ENCODE data around the gene AQP5. TPM values are rescaled to one million over a fixed set of nuclear protein-coding genes. Genes with fewer than 3 reads are reported as not detected.
A peak's percentile ranks its signal among the peaks of the same experiment; 100 is the strongest.

AQP5 gene
- polyA plus RNA-seq, 3 donors: not detected

DNA sequence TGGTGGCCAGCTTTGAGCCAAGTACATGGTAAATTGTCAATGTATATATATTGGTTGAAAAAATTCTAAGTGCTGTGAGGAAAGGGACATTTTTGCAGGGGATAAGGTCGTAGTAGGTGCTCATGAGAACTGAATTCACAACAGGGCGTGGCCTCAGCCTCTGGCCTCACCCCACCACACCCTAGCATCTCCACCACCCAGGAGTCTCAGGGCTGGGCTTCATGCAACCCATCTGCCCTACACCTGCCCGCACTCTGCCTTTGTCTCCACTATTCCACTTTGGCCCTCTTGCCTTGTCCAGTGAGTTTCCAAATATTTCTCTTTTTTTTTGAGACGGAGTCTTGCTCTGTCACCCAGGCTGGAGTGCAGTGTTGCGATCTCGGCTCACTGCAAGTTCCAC lies 33.2 kb upstream of the AQP5 start:
- WGBS (ENCODE audit: insufficient coverage): 97% methylated on average over 5 of the region's 6 CpGs
- intact Hi-C loops (cut with micrococcal nuclease): no loop called here
- Mint-ChIP-seq H3K27ac (no peak overlapping the region), H3K9me3 (no peaks in the 10 kb centered on the region), H3K36me3 (no peaks in the 10 kb centered on the region), H3K27me3 (ENCODE audit: low read depth in 3 of 3) (peaks cover 19 to 21% (median 21%) of the 10 kb centered on the region in 3 donors), H3K4me3 (no peak overlapping the region), H3K4me1 (no peaks in the 10 kb centered on the region)
- Histone ChIP-seq H3K4me3 (replicated peaks in 1 of 3; ENCODE audit: low read depth in 2 of 3, low read length in 3 of 3) (no peak overlapping the region), H3K9ac (ENCODE audit: insufficient read depth, low read length, poor library complexity, severe bottlenecking) (no peak overlapping the region), H3K79me2 (ENCODE audit: insufficient read depth, low read length) (no peaks in the 10 kb centered on the region), H3K4me1 (ENCODE audit: control insufficient read depth in 1 of 2, insufficient read depth in 2 of 2, low read length in 2 of 2) (no peaks in the 10 kb centered on the region), H2AFZ (ENCODE audit: insufficient read depth, low read depth, low read length, poor library complexity, severe bottlenecking) (no peak overlapping the region), H3K9me3 (replicated peaks in 1 of 2; ENCODE audit: control insufficient read depth in 1 of 2, insufficient read depth in 1 of 2, low read length in 2 of 2) (no peaks in the 10 kb centered on the region), H3K4me2 (replicated peaks; ENCODE audit: extremely low read depth, low read length, poor library complexity, severe bottlenecking) (no peak overlapping the region), H4K20me1 (ENCODE audit: insufficient read depth, low read length) (no peaks in the 10 kb centered on the region), H3K27ac (ENCODE audit: low read depth in 1 of 2, low read length in 2 of 2) (no peak overlapping the region), H3K27me3 (ENCODE audit: control insufficient read depth in 2 of 2, insufficient read depth in 2 of 2, low read length in 2 of 2) (peaks cover 0 to 6% of the 10 kb centered on the region in 2 donors), H3K36me3 (replicated peaks in 1 of 2; ENCODE audit: control insufficient read depth in 1 of 2, insufficient read depth in 2 of 2, low read length in 2 of 2) (no peaks in the 10 kb centered on the region)
- DNase-seq: no peak
- TF ChIP-seq, protein P1, sequence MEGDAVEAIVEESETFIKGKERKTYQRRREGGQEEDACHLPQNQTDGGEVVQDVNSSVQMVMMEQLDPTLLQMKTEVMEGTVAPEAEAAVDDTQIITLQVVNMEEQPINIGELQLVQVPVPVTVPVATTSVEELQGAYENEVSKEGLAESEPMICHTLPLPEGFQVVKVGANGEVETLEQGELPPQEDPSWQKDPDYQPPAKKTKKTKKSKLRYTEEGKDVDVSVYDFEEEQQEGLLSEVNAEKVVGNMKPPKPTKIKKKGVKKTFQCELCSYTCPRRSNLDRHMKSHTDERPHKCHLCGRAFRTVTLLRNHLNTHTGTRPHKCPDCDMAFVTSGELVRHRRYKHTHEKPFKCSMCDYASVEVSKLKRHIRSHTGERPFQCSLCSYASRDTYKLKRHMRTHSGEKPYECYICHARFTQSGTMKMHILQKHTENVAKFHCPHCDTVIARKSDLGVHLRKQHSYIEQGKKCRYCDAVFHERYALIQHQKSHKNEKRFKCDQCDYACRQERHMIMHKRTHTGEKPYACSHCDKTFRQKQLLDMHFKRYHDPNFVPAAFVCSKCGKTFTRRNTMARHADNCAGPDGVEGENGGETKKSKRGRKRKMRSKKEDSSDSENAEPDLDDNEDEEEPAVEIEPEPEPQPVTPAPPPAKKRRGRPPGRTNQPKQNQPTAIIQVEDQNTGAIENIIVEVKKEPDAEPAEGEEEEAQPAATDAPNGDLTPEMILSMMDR (IDR thresholded peaks at IDR 0.05): no peak

DNA sequence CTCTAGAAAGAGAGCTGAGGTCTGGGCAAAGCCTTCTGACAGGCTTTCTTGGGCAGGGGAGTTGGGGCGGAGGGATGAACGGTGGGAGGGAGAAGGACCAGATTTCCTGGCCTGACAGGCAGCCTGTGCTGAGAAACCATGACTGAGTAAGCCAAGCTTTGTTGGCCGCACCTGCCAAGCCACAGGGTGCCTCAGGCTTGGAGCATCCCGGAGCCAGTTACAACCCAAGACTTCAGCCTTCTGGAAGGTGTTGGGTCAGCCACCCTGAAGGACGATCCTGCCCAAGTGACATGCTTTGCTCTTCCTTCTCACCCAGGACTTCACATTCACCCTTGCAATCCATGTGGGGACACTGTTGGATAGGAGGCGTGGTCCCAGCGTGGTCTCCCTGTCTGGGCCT lies 32.1 kb upstream of the AQP5 start:
- Histone ChIP-seq H3K27ac (ENCODE audit: low read depth in 1 of 2, low read length in 2 of 2) (no peak overlapping the region), H4K20me1 (ENCODE audit: insufficient read depth, low read length) (no peaks in the 10 kb centered on the region), H3K9ac (ENCODE audit: insufficient read depth, low read length, poor library complexity, severe bottlenecking) (no peak overlapping the region), H3K4me2 (replicated peaks; ENCODE audit: extremely low read depth, low read length, poor library complexity, severe bottlenecking) (no peak overlapping the region), H2AFZ (ENCODE audit: insufficient read depth, low read depth, low read length, poor library complexity, severe bottlenecking) (no peak overlapping the region), H3K36me3 (replicated peaks in 1 of 2; ENCODE audit: control insufficient read depth in 1 of 2, insufficient read depth in 2 of 2, low read length in 2 of 2) (no peaks in the 10 kb centered on the region), H3K4me1 (ENCODE audit: control insufficient read depth in 1 of 2, insufficient read depth in 2 of 2, low read length in 2 of 2) (no peaks in the 10 kb centered on the region), H3K4me3 (replicated peaks in 1 of 3; ENCODE audit: low read depth in 2 of 3, low read length in 3 of 3) (no peak overlapping the region), H3K79me2 (ENCODE audit: insufficient read depth, low read length) (no peaks in the 10 kb centered on the region), H3K9me3 (replicated peaks in 1 of 2; ENCODE audit: control insufficient read depth in 1 of 2, insufficient read depth in 1 of 2, low read length in 2 of 2) (no peaks in the 10 kb centered on the region), H3K27me3 (ENCODE audit: control insufficient read depth in 2 of 2, insufficient read depth in 2 of 2, low read length in 2 of 2) (peaks cover 0 to 6% of the 10 kb centered on the region in 2 donors)
- Mint-ChIP-seq H3K4me3 (no peak overlapping the region), H3K27ac (peak overlapping the region in 2 of 7 donors; percentile 16 to 33), H3K9me3 (no peaks in the 10 kb centered on the region), H3K36me3 (no peaks in the 10 kb centered on the region), H3K4me1 (no peaks in the 10 kb centered on the region), H3K27me3 (ENCODE audit: low read depth in 3 of 3) (peaks cover 19 to 24% (median 20%) of the 10 kb centered on the region in 3 donors)
- TF ChIP-seq, protein P1 (IDR thresholded peaks at IDR 0.05): no peak
- intact Hi-C loops (cut with micrococcal nuclease): no loop called here
- no CpG with 5 or more reads among the region's 7 CpGs for WGBS (ENCODE audit: insufficient coverage)
- no peak for DNase-seq

Data from CD14-positive monocyte (primary cell).